Ishikawa (cell line): ENCODE measurements around the gene SLC32A1.

Experiments
- CEBPB ChIP-seq: IDR thresholded peaks from 2 replicates; pipeline ENCODE4 v1.6.1; 2012
- CREB1 ChIP-seq: IDR thresholded peaks from 2 replicates; pipeline ENCODE4 v1.6.1; 2012; ENCODE audit warnings: low read depth
- EGR1 ChIP-seq: IDR thresholded peaks from 2 replicates; pipeline ENCODE4 v1.6.1; 2012
- EP300 ChIP-seq: IDR thresholded peaks from 2 replicates; pipeline ENCODE4 v1.6.1; 2012; ENCODE audit warnings: borderline replicate concordance
- FOXM1 ChIP-seq: IDR thresholded peaks from 2 replicates; pipeline ENCODE4 v1.6.1; 2012; ENCODE audit warnings: low read depth, borderline replicate concordance
- NFIC ChIP-seq: IDR thresholded peaks from 2 replicates; pipeline ENCODE4 v1.6.1; 2012
- RAD21 ChIP-seq: IDR thresholded peaks from 2 replicates; pipeline ENCODE4 v1.6.1; 2012; ENCODE audit warnings: low read depth
- REST ChIP-seq: IDR thresholded peaks from 2 replicates; pipeline ENCODE4 v1.6.1; 2012; ENCODE audit warnings: low read depth, mild to moderate bottlenecking
- TAF1 ChIP-seq: IDR thresholded peaks from 2 replicates; pipeline ENCODE4 v1.6.1; 2012; ENCODE audit warnings: low read depth, mild to moderate bottlenecking
- TCF12 ChIP-seq: IDR thresholded peaks from 2 replicates; pipeline ENCODE4 v1.6.1; 2012; ENCODE audit warnings: low read depth
- TEAD4 ChIP-seq: IDR thresholded peaks from 2 replicates; pipeline ENCODE4 v1.6.1; 2012
- USF1 ChIP-seq: IDR thresholded peaks from 2 replicates; pipeline ENCODE4 v1.6.1; 2012
- YY1 ChIP-seq: IDR thresholded peaks from 2 replicates; pipeline ENCODE4 v1.6.1; 2012; ENCODE audit warnings: low read depth
- ZBTB7A ChIP-seq: IDR thresholded peaks from 2 replicates; pipeline ENCODE4 v1.6.1; 2012; ENCODE audit warnings: low read depth
- TF ChIP-seq, protein P1 (sequence below): IDR thresholded peaks from 2 replicates; pipeline ENCODE4 v1.6.1; 2012

The SLC32A1 gene

DNA sequence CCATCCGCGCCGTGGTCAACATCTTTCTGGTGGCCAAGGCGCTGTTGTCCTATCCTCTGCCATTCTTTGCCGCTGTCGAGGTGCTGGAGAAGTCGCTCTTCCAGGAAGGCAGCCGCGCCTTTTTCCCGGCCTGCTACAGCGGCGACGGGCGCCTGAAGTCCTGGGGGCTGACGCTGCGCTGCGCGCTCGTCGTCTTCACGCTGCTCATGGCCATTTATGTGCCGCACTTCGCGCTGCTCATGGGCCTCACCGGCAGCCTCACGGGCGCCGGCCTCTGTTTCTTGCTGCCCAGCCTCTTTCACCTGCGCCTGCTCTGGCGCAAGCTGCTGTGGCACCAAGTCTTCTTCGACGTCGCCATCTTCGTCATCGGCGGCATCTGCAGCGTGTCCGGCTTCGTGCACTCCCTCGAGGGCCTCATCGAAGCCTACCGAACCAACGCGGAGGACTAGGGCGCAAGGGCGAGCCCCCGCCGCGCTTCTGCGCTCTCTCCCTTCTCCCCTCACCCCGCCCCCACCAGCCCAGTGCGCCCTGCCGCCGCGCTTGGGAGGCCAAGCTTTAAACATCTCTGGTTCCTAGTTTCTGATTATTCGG, 4.0 kb downstream of the SLC32A1 start:
- TF ChIP-seq NFIC (no peak), TEAD4 (no peak), TAF1 (no peak), CEBPB (no peak), RAD21 (no peak), CREB1 (no peak), ZBTB7A (no peak), TCF12 (no peak), FOXM1 (no peak), EP300 (no peak), YY1 (no peak), USF1 (no peak), EGR1 (no peak), REST (no peak)
- TF ChIP-seq, protein P1, sequence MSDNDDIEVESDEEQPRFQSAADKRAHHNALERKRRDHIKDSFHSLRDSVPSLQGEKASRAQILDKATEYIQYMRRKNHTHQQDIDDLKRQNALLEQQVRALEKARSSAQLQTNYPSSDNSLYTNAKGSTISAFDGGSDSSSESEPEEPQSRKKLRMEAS = no peak

GRCh38 chr20:38728911-38729642, 4.8 kb downstream of the SLC32A1 start:
- TF ChIP-seq CEBPB = no peak
- no peak for TF ChIP-seq EGR1

GRCh38 chr20:38729767-38730166, 5.5 kb downstream of the SLC32A1 start:
- TF ChIP-seq ZBTB7A (no peak), EGR1 (no peak), CREB1 (no peak), TEAD4 (no peak), USF1 (no peak), RAD21 (no peak), TCF12 (no peak), NFIC (no peak), REST (no peak), CEBPB (no peak), FOXM1 (no peak), TAF1 (no peak), YY1 (no peak), EP300 (no peak)
- TF ChIP-seq, protein P1 = no peak

- no peak for TF ChIP-seq REST
- TF ChIP-seq CREB1 = no peak
- no peak for TF ChIP-seq USF1
- no peak for TF ChIP-seq TAF1
- no peak for TF ChIP-seq YY1
- TF ChIP-seq RAD21 = no peak
- TF ChIP-seq FOXM1 = no peak
- TF ChIP-seq NFIC = no peak
- no peak for TF ChIP-seq ZBTB7A
- no peak for TF ChIP-seq TEAD4
- no peak for TF ChIP-seq EGR1
- TF ChIP-seq CEBPB = no peak
Measured at GRCh38 chr20:38730167-38730988, 6.1 kb downstream of the SLC32A1 start.
